Cardiac atrium fibroblast (primary cell): Measurements from ENCODE around the gene KTI12. TPM values are rescaled to one million over a fixed set of nuclear protein-coding genes. Genes with fewer than 3 reads are reported as not detected.

Experiments used
- total RNA-seq: library from RNA; depleted of rRNA; stranded (reverse); fragments of >200 nt; gene quantifications from 2 replicates; pipeline ENCODE4 v1.2.3, GENCODE V29; 2015

KTI12 gene, protein sequence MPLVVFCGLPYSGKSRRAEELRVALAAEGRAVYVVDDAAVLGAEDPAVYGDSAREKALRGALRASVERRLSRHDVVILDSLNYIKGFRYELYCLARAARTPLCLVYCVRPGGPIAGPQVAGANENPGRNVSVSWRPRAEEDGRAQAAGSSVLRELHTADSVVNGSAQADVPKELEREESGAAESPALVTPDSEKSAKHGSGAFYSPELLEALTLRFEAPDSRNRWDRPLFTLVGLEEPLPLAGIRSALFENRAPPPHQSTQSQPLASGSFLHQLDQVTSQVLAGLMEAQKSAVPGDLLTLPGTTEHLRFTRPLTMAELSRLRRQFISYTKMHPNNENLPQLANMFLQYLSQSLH
- total RNA-seq = 9.1 and 10.3 TPM in 2 replicates

DNA sequence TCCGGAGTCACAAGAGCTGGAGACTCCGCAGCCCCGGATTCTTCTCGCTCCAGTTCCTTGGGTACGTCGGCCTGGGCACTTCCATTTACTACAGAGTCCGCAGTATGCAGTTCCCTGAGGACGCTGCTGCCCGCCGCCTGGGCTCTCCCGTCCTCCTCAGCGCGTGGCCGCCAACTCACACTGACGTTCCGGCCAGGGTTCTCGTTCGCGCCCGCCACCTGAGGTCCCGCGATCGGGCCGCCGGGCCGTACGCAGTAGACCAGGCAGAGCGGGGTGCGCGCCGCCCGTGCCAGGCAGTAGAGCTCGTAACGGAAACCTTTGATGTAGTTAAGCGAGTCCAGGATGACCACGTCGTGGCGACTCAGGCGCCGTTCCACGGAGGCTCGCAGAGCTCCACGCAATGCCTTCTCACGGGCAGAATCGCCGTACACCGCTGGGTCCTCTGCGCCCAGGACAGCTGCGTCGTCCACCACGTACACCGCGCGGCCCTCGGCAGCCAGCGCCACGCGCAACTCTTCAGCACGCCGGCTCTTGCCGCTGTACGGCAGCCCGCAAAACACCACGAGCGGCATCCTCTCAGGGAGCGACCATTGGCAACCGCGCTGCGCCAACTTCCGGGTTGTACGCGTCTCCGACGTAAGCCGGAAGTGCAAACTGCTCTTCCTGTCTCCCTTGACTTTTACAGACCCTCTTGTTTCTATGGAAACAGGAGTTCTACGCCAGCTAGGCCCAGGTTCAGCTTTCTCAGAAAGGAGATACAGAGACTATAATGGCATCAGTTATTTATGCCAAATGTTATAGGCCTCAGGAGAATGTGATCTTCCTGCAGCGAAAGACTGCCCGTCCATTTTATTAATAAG, at the start of gene KTI12:
KTI12 (minus strand) TSS at position 621 of the 860 bp plus-strand sequence; CDS start at position 572, 49 bp downstream.

GRCh38 chr1:52056163-52056936, 22.7 kb upstream of the KTI12 start, which contains the start of gene BTF3L4:
Gene BTF3L4, plus strand, starts transcription at chr1:52056295. Its CDS starts 3,553 bp downstream, at chr1:52059848.

DNA sequence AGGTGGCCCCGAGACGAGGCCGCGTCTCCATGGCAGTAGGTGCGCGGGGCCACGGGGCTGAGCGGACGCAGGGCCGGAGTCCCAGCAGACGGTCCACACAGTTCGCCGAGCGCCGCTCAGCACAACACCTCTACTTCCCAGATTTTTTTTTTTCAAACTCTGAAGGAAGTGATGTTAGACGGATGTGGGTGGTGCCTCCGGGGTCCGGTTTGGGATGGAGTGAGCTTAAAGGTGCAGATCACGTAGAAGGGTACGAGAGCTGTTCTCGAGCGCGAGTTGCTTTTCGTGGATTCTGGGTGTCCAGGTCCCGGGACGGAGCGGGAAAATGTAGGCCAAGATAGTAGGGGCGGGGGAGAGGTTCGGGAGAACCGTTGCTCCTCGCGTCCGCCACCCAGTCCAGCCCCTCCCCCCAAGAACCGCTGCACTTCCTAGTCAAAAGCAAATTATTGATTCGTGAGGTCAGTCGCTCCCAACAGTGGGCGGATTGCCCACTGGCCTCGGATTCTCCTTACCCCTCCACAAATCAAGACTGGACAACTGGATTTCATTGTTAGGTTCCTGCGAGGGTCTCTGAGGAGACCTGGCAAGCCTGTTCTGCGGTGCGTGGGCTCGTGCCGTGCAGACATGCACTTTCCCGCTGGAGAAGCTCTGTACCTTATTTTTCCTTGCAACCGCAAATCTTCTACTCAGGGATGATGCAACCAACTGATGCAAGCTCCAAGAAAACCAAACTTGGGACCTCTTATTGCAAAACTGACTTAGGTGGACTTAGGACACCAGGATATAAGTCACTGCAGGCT, 21.7 kb upstream of the KTI12 start, which contains the start of gene TXNDC12:
TXNDC12 (minus strand) TSS at position 126 of the 800 bp plus-strand sequence; CDS start at position 31, 95 bp downstream.

DNA sequence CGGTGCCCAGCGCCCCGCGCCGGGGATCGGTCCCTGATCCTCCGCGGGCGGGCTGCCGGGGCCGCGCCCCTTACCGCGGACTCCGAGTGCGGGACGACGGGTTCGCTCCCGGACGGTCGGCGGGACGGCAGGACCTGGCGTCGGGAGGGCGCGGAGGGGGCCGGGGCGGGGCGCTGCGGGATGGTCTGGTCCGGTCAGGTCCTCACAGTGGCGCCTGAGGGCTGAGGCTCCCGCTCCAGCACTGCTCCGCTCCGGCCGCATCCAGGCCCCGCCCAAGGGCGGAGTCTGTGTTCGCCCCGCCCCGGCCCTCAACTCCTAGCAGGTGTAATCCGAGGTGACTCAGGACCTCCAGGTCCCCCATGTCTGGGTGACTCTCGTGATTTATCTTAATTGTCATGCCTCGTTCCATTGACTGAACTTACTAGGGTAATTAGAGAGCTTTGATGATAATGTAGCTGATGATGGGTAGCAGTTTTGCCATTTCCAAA, 43.1 kb downstream of the KTI12 start, which contains the start of gene RAB3B:
RAB3B (minus strand) TSS at position 223 of the 488 bp plus-strand sequence. CDS start 13,583 bp downstream, outside the sequence.

Other genes with a start within 250 kb of the KTI12 start
- 51.3 and 54.1 TPM in 2 replicates for gene NRDC, start 155.1 kb downstream of the KTI12 start, total RNA-seq
- 2.0 and 2.4 TPM in 2 replicates for gene RAB3B, start 43.1 kb downstream of the KTI12 start, total RNA-seq
- gene TXNDC12, start 21.4 kb upstream of the KTI12 start, total RNA-seq = 52.9 and 53.3 TPM in 2 replicates
- gene BTF3L4, start 22.5 kb upstream of the KTI12 start, total RNA-seq = 39.9 and 54.6 TPM in 2 replicates
- 18.6 and 20.6 TPM in 2 replicates for gene ZFYVE9, start 108.3 kb upstream of the KTI12 start, total RNA-seq